NOMO-1 (cell line): ENCODE data around the gene ZNF142.

ENCODE experiments used
- DNase-seq, 2 experiments: peaks; one replicate each; lab custom pipeline; 2025; ENCODE audit not compliant: unreplicated experiment in 2 of 2; lab: John Stamatoyannopoulos, UW

Gene ZNF142, protein sequence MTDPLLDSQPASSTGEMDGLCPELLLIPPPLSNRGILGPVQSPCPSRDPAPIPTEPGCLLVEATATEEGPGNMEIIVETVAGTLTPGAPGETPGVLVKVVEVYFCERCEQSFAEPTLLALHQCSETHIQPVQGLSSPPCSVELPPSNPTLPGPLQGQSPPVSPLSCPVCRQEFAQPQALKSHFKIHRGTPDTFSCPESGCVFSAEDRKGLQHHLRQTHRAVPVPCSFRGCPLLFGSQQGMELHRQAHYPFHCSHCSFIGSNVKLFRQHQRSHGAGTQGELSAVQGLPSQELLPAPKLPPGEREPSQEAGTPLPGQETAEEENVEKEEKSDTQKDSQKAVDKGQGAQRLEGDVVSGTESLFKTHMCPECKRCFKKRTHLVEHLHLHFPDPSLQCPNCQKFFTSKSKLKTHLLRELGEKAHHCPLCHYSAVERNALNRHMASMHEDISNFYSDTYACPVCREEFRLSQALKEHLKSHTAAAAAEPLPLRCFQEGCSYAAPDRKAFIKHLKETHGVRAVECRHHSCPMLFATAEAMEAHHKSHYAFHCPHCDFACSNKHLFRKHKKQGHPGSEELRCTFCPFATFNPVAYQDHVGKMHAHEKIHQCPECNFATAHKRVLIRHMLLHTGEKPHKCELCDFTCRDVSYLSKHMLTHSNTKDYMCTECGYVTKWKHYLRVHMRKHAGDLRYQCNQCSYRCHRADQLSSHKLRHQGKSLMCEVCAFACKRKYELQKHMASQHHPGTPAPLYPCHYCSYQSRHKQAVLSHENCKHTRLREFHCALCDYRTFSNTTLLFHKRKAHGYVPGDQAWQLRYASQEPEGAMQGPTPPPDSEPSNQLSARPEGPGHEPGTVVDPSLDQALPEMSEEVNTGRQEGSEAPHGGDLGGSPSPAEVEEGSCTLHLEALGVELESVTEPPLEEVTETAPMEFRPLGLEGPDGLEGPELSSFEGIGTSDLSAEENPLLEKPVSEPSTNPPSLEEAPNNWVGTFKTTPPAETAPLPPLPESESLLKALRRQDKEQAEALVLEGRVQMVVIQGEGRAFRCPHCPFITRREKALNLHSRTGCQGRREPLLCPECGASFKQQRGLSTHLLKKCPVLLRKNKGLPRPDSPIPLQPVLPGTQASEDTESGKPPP (N-terminal part only)

DNA sequence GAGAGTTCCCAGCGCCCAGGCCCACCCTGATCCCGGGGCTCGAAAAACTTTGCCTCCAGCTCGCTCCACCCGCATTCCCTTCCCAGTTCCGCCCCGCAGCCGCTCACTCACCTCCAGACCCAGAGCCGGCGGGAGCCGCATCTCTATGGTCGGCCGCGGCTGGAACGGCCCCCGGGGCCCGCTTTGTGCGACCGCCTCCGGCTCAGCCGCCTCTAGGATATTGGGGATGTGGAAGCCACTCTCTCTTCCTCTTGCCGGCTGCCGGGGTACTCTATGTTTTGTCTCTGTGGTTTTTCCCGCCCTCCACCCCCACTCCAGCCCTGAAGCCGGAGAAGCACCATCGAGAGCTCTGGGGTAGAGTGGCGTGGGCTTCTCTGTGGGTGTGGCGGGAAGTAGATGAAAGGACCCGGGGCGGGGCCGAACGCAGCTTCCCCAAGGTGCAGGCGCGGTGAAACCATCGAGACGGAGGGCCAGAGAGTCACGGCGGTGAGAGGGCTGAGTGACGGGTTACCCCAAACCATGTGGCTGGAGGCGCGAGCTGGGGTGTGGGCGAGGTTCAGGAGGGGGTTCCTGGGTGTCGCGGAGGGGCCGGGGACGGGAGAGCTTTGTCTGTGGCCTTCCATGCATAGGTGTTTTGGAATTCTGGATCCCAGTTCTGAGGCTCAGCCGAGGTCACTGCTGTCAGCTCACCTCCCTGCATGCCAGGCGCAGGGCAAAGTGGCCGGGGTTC, at the start of gene ZNF142, which contains the start of gene BCS1L:
Gene ZNF142 (minus strand): TSS at position 366 of the 730 bp plus-strand sequence. CDS start 3,194 bp downstream, outside the sequence.
Gene BCS1L (plus strand): TSS at position 426 of the 730 bp plus-strand sequence. CDS start 1,305 bp downstream, outside the sequence.
- DNase-seq: peak; percentile 95 to 96

DNA sequence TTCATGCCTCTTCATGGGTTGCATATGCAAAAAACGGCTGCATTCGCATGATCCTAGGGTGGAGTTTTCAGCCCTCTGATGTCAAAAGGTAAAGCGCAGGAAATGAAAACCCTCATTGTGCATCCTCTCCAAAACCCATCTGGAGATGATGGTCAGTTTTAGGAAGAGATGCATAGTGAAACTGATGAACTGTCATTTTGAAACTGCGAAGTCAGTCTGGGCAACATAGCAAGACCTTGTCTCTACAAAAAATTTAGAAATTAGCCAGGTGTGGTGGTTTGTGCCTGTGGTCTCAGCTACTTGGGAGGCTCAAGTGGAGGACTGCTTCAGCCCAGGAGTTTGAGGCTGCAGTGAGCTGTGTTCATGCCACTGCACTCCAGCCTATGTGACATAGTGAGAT, 48.7 kb upstream of the ZNF142 start:
- no peak for DNase-seq

DNA sequence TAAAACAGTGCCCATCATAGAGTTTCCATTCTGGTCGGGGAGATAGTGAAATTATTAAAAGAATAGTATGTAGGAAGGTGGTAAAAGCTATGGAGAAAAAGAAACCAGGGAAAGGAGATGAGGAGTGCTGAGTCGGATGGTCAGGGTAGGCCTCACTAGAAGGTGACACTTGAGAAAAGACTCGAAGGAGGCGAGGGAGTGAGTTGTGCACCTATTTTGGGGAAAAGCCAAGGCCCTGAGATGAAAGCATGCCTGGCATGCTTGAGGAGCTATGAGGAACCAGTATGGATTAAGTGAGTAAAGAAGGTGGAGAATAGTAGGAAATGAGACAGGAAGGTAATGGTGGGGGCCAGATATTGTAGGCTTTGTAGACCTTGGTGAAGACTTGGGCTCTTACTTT, 43.9 kb upstream of the ZNF142 start:
- no peak for DNase-seq

DNA sequence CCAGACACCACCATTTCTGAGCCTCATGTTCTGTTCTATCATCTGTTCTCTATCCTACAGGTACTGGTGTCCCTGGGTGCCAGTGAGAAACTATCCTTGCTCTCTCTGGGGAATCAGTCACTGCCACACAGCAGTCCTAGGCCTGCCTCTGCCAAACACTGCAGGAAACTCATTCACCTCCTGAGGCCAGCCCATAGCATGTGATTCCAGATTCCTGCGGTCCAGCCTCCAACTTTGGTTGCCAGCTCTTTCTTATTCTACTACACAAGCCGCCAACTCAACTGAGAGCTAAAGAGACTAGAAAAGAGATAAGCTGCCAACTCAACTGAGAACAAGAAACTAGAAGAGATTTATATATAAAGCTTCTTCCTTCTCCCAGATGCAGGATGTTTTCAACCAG, 42.4 kb upstream of the ZNF142 start:
- DNase-seq: no peak

DNA sequence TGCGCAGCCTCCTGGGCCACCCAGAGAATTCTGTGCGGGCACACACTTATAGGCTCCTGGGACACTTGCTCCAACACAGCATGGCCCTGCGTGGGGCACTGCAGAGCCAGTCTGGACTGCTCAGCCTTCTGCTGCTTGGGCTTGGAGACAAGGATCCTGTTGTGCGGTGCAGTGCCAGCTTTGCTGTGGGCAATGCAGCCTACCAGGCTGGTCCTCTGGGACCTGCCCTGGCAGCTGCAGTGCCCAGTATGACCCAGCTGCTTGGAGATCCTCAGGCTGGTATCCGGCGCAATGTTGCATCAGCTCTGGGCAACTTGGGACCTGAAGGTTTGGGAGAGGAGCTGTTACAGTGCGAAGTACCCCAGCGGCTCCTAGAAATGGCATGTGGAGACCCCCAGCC, 39.5 kb upstream of the ZNF142 start:
- DNase-seq: no peak

DNA sequence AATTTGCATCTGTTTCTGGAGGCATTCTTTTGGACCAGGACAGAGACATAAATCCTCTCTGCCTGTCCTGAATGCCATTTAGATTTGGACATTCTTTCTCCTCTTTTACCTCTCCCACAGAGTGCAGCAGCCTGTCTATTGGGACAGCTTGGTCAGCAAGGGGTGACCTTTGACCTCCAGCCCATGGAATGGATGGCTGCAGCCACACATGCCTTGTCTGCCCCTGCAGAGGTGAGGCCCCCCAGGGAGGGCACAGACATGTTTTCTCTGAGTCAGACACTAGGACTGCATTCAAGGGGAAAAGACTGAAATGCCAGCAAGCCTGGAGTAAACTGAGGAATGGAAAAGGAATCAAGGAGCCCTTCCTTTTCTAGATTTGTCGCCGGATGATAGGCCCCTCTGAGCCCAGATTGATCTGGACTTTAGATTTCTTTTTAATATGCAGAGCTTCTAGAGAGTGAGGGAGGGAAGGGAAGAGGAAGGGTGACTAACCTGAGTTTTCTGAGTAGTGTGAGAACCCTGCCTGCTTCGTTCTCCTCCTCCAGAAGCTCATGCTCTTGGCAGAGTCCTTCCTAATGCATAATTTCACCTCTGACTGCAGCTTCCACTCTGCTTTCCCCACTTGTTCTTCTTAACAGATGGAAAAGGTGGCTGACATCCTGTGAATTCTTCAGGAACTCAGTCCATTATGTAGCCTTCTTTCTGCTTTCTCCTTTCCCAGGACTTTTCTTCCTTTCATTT, 35.2 kb upstream of the ZNF142 start:
- DNase-seq: no peak

DNA sequence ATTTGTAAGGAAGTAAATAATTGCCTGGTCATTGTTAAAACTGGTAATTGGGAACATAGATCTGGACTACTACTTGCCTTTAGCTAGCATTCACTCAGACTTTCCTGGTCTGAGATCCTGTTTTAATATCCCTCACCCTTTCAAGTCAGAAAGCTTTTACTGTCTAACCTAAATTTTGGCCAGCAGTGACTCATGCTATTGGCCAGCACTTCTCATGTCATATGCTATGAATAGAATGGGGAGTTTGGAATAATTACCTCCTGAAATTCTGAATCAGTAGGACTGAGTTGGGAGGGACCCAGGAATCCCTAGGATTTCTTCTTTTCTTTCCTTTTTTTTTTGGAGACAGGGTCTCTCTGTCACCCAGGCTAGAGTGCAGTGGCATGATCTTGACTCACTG, 31.8 kb upstream of the ZNF142 start:
- no peak for DNase-seq

DNA sequence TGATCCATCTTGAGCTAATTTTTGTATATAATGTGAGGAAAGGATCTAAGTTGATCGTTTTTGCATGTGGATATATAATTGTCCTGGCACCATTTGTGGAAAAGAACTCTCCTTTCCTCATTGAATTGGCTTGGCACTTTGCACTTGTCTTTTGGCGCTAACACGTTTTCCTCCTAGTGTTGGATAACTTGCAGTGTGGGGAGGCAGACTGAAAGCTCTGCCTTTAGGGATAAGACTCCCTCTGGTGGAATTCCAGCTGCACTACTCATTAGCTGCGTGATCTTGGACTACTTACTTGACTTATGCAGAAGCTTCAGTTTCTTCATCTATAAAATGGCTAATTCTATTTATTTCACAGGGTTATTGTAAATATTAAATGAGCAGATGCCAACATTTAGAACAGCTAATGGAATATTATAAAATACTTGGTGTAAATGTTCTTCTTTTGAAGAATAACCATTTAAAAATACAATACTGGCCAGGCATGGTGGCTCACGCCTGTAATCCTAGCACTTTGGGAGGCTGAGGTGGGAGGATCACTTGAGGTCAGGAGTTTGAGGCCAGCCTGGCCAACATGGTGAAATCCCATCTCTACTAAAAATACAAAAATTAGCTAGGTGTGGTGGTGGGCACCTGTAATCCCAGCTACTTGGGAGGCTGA, 28.1 kb upstream of the ZNF142 start:
- peak; percentile 50 to 67 for DNase-seq

DNA sequence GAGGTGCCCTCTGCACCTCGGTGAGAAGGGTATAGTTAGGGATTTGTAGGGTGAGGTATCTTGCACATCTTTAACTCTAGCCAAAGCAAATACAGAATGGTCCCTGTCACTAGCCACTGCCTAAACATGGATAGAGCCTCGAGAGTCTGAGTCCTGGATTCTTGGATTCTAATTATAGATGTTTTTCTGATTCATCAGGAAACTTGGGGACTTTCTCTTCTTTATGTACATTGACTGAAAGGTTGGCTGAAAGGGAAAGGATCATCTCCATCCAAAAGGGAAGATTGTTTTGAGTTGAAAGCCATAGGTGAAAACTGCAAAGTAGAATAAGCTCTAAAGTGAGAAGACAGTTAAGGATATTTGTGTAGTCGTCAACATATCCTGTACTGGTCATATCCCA, 20.6 kb upstream of the ZNF142 start:
- no peak for DNase-seq

DNA sequence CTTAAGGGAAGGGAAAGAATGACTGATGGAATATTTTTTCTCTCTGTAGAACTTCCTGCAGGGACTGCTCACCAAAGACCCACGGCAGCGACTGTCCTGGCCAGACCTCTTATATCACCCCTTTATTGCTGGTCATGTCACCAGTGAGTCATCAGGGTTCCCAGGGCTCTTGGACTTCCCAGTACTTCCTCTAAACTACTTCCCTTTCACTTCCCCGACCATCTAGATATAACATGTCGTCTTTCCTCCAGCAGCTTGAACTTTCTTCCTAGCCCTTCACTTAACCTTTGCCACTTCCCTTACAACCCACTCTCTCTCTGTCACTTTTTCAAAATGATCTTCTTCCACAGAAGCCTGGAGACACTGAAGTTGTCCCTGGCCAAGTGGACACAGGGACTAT, 19.7 kb upstream of the ZNF142 start:
- DNase-seq: peak; percentile 5 to 45

DNA sequence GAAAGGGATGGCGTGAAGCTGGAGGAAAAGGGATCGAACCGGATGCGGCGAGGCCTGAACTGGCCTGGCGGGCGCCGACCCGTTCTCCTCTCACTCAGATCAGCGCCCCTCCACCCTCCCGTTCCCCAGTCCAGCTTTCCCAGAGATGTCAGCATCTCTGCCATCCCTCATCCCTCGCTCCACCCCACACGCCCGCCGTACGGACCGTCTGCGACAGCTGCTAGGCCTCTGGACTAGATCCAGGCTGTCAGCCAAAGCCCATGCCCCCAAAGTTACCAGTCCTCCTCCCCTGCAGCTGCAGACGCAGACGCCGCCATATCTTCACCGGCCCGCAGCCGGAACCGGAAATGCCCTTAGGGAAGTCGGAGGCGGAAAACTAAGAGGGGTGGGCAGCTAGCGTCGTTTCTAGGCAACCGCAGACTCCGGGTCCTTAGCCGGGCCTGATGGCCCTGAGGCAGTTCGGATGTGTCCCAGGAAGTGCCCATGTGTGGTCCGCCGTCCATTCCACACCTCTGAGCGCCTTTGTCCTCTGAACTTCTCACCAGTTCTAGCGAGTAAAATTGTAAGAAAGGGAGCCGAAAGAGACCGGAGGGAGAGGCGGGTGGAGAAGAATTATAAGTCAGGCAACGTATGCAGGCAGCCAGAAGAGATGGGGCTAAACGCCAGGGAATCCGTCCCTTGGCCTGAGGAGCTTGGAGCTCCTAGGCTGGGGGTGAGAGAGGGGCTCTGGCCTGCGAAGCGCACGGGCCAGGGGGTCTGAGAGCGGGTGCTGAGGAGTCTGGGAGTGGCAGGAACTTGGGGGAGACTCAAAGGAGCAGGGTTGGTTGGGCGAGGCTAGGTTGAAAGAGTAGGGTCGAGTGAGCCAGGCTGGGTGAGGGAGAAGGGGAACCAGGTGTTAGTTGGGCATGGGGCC, 12.5 kb upstream of the ZNF142 start, which contains the start of the genes RNF25 and STK36:
Gene RNF25 (minus strand): TSS at position 349 of the 913 bp plus-strand sequence. CDS start 32 bp downstream, at position 317.
Gene STK36 (plus strand): TSS at position 433 of the 913 bp plus-strand sequence. CDS start 744 bp downstream, outside the sequence.
- peak; percentile 86 to 87 for DNase-seq

DNA sequence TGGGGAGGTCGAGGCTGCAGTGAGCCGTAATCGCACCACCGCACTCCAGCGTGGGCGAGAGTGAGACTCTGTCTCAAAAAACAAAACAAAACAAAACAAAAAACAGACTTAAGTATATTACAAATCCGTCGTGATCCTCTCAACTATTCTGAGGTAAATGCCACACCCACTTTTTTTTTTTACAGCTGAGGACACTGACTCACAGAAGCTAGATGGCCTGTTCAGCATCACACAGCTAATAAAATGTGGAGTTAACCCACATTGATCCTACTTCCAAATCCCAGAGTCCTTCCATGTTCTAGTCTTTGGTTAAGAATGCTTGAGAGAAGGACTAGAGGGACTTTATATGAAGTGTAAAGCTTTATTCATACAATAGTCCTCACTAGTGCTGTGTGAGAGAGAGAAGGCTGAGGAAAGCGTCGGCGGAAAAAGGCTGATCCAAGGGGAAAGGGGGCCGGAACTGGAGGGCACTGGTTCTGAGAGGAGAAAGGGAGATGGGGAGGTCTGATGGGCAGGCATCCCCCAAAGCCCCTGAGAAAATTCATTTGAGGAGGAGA, 11.8 kb upstream of the ZNF142 start:
- no peak for DNase-seq

DNA sequence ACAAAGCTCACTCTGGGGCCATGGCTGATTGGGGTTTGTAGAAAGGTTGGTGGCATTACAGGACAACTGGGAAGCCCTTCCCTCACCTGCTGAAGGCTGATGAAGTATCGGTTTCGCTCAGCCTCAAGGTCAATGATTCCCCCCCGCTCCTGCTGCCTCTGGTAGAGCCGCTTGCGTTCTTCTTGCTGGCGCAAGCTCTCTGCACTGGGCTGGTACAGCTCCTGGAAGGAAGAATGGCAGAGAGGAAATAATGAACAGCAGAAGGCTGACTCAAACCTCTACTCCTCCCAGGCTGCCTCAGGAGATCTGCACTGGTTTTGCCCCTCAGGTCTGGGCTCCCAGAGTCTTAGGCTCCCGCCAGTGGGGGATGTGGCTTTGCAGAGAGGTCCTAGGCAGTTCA, 5.2 kb upstream of the ZNF142 start:
- no peak for DNase-seq

DNA sequence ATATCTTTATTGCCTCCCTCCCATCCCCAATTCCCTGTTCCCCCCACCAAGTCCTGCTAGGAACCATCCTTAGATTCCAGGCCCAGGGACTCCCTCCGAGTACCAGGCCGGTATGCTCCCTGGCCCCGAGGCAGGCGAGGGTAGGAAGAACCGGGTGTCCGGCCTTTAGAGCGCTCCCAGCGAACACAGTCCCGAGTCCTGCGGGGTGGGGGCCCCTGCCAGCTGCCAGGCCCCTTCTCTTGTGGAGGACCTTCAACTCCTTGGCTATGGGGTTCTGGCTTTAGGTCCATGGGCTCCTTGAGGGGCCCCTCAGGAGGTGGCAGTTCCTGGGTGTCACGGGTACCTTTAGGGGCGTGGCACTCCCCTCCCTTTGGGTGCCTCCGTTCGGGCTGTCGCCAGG, 4.5 kb upstream of the ZNF142 start:
- no peak for DNase-seq

DNA sequence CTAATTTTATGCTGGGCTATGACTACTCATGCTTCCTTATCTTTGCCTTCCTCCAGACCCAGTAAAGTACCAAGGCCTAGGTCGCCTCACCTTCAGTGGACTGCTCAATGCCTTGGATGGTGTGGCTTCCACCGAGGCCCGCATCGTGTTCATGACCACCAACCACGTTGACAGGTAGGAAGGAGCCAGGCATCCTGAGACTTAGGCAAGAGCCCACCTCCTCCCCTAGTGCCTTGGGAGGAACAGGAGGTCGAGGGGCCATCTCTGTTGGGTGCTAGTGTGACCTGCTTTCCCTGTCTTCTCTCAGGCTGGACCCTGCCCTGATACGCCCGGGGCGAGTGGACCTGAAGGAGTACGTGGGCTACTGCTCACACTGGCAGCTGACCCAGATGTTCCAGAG, 3.4 kb upstream of the ZNF142 start:
- no peak for DNase-seq

DNA sequence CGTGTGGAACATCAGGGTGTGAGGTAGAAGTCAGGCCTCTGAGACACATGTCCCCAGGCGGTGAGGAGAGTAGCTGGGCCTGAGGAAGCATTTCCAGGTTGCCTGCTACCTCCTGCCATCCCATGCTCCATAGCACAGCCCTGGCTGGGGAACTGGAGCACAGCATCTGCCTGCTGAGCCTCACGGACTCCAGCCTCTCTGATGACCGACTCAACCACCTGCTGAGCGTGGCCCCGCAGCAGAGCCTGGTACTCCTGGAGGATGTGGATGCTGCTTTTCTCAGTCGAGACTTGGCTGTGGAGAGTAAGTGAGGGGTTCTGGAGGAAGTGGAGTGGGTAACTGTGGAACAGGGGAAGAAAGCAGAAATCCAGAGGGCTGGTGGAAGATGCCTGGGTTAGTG, 3.0 kb upstream of the ZNF142 start:
- DNase-seq: no peak

DNA sequence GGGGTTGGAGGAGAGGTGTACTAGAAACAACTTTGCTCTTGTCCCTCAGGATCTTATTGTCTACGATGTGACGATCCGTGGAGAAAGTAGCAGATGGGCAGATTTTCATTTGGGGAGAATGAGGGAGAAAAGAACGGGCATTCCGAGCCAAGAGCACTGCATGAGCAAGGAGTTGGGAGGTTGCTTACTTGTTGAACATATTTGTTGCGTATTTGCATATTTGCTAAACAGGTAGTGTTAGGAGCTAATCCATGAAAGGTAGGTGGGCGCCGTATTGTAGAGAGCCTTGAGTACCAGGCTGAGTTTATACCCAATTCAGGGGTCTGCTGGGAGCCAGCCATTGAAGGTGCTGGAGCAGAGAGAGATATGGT, 550 bp upstream of the ZNF142 start:
- peak in 1 of 2 experiments; percentile 16 for DNase-seq
